Mucosa of stomach (tissue), 1 donor: ENCODE measurements around the gene SOX13.

ENCODE experiments used
- H3K27me3 ChIP-seq: one replicate; pipeline ENCODE4 v1.7.0; 2013; ENCODE audit warnings: mild to moderate bottlenecking, low read length; ENCODE audit not compliant: control insufficient read depth, insufficient read depth
- H3K36me3 ChIP-seq: one replicate; pipeline ENCODE4 v1.7.0; 2013; ENCODE audit warnings: low read length; ENCODE audit not compliant: control insufficient read depth, insufficient read depth
- H3K4me1 ChIP-seq: one replicate; pipeline ENCODE4 v1.7.0; 2013; ENCODE audit warnings: mild to moderate bottlenecking, low read length; ENCODE audit not compliant: control insufficient read depth, insufficient read depth
- H3K4me3 ChIP-seq: one replicate; pipeline ENCODE4 v1.7.0; 2013; ENCODE audit warnings: low read length
- H3K9ac ChIP-seq: one replicate; pipeline ENCODE4 v1.7.0; 2013; ENCODE audit warnings: mild to moderate bottlenecking, low read length, moderate library complexity
- H3K9me3 ChIP-seq: one replicate; pipeline ENCODE4 v1.7.0; 2013; ENCODE audit warnings: mild to moderate bottlenecking, low read length, moderate library complexity; ENCODE audit not compliant: control insufficient read depth
- donor health status: Pancreatic carcinoma.

Gene SOX13

GRCh38 chr1:204161609-204162493 lies 88.9 kb downstream of the SOX13 start:
- peaks cover 9% of the 10 kb centered on the region for H3K4me1 ChIP-seq
- no peak overlapping the region for H3K9ac ChIP-seq
- no peaks in the 10 kb centered on the region for H3K36me3 ChIP-seq
- no peaks in the 10 kb centered on the region for H3K9me3 ChIP-seq
- H3K4me3 ChIP-seq: no peak overlapping the region
- H3K27me3 ChIP-seq: peaks cover 7% of the 10 kb centered on the region

- no peaks in the 10 kb centered on the region for H3K36me3 ChIP-seq
- no peaks in the 10 kb centered on the region for H3K9me3 ChIP-seq
- H3K27me3 ChIP-seq: peaks cover 7% of the 10 kb centered on the region
- H3K9ac ChIP-seq: no peak overlapping the region
- no peak overlapping the region for H3K4me3 ChIP-seq
- H3K4me1 ChIP-seq: peaks cover 9% of the 10 kb centered on the region
Measured at GRCh38 chr1:204162494-204163074, 89.7 kb downstream of the SOX13 start.

- H3K4me3 ChIP-seq: no peak within 1 kb of the TSS
- no peaks in the 10 kb centered on the region for H3K36me3 ChIP-seq
- H3K9ac ChIP-seq: no peak within 1 kb of the TSS
- peaks cover 5% of the 10 kb centered on the region for H3K9me3 ChIP-seq
- H3K4me1 ChIP-seq: peaks cover 9% of the 10 kb centered on the region
- H3K27me3 ChIP-seq: peaks cover 7% of the 10 kb centered on the region
Measured at GRCh38 chr1:204166219-204166618, 93.3 kb downstream of the SOX13 start, which contains the start of gene REN. Gene REN (minus strand): TSS chr1:204166337. CDS start chr1:204166293, 44 bp downstream.

GRCh38 chr1:204167730-204168129 lies 94.8 kb downstream of the SOX13 start:
- Histone ChIP-seq H3K9ac (no peak overlapping the region), H3K27me3 (no peaks in the 10 kb centered on the region), H3K9me3 (peaks cover 5% of the 10 kb centered on the region), H3K36me3 (no peaks in the 10 kb centered on the region), H3K4me3 (no peak overlapping the region), H3K4me1 (peaks cover 2% of the 10 kb centered on the region)

DNA sequence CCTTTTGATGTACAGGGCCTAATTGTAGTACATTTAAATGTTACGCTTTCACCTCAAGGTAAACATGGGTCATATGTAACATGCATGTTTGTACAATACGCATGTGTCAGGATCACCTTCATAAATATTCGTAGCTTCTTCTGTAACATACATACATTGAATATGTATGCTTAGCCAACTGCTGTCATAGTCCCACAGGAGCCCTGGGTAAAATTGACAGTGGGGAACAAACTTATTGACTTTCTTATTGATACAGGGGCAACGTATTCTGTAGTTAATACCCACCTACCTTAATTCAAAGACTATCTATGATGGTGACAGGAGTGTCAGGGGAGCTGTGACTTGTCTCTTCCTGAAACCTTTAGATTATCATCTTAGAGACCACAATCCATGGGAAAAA lies 96.9 kb downstream of the SOX13 start:
- Histone ChIP-seq H3K4me1 (no peaks in the 10 kb centered on the region), H3K9me3 (peaks cover 5% of the 10 kb centered on the region), H3K27me3 (no peaks in the 10 kb centered on the region), H3K36me3 (no peaks in the 10 kb centered on the region), H3K4me3 (no peak overlapping the region), H3K9ac (no peak overlapping the region)

GRCh38 chr1:204170494-204171155 lies 97.7 kb downstream of the SOX13 start:
- peaks cover 5% of the 10 kb centered on the region for H3K9me3 ChIP-seq
- no peaks in the 10 kb centered on the region for H3K4me1 ChIP-seq
- H3K9ac ChIP-seq: no peak overlapping the region
- no peaks in the 10 kb centered on the region for H3K36me3 ChIP-seq
- H3K27me3 ChIP-seq: no peaks in the 10 kb centered on the region
- H3K4me3 ChIP-seq: no peak overlapping the region

DNA sequence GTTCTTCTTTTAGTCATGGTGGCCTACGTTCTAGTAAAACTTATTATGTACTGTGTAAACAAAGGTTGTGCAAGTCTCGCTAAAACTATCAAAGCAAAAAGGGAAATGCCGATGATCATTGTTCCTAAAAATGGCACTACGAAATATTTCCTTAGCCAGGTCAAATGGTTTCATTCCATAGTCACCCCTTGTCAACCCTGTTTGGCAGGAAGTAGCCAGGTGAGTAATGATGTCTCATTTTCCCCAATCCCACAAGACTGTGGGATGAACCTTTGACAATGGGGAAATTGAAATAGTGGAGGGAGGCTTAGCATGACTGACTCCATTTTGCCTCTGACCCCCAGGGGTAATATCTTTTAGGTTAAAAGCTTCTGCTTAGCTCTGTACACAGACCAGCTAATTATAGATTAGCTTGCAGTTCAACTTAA lies 98.8 kb downstream of the SOX13 start:
- H3K4me1 ChIP-seq: no peaks in the 10 kb centered on the region
- H3K9ac ChIP-seq: no peak overlapping the region
- no peaks in the 10 kb centered on the region for H3K36me3 ChIP-seq
- H3K27me3 ChIP-seq: no peaks in the 10 kb centered on the region
- H3K4me3 ChIP-seq: no peak overlapping the region
- H3K9me3 ChIP-seq: peaks cover 5% of the 10 kb centered on the region

GRCh38 chr1:204172404-204173029 lies 99.6 kb downstream of the SOX13 start:
- Histone ChIP-seq H3K27me3 (no peaks in the 10 kb centered on the region), H3K4me3 (no peak overlapping the region), H3K36me3 (no peaks in the 10 kb centered on the region), H3K4me1 (peaks cover 5% of the 10 kb centered on the region), H3K9me3 (peaks cover 5% of the 10 kb centered on the region), H3K9ac (no peak overlapping the region)

DNA sequence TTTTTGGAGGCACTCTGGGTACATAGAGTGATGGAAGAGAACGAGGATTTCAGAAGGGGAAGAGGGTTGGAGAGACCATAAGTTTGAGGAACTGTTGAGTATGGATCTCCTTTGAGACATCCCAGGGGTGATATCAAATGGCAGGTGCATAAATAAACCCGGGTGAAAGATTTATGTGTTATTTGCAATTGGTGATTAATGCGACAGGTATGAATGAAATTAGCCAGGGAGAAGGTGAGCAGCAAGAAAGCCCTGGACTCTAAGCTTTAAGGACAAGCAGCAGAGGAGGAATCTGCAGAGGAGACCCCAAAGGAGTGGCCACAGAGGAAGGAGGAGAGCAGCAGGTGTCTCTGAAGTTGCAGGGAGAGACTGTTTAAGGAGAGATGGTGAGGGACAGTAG lies 102.0 kb downstream of the SOX13 start:
- Histone ChIP-seq H3K9me3 (peaks cover 5% of the 10 kb centered on the region), H3K27me3 (no peaks in the 10 kb centered on the region), H3K4me1 (peaks cover 6% of the 10 kb centered on the region), H3K9ac (no peak overlapping the region), H3K4me3 (no peak overlapping the region), H3K36me3 (no peaks in the 10 kb centered on the region)

- Histone ChIP-seq H3K9ac (no peak overlapping the region), H3K9me3 (no peaks in the 10 kb centered on the region), H3K4me1 (peaks cover 6% of the 10 kb centered on the region), H3K36me3 (no peaks in the 10 kb centered on the region), H3K4me3 (no peak overlapping the region), H3K27me3 (no peaks in the 10 kb centered on the region)
Measured at GRCh38 chr1:204176049-204176448, 103.1 kb downstream of the SOX13 start.

- no peak overlapping the region for H3K4me3 ChIP-seq
- peaks cover 6% of the 10 kb centered on the region for H3K4me1 ChIP-seq
- no peaks in the 10 kb centered on the region for H3K36me3 ChIP-seq
- H3K9ac ChIP-seq: no peak overlapping the region
- H3K9me3 ChIP-seq: no peaks in the 10 kb centered on the region
- no peaks in the 10 kb centered on the region for H3K27me3 ChIP-seq
Measured at GRCh38 chr1:204177133-204177532, 104.2 kb downstream of the SOX13 start.
